ENCODE data around the gene JMJD8. TPM values are rescaled to one million over a fixed set of nuclear protein-coding genes. Genes with fewer than 3 reads are reported as not detected.

Gene JMJD8
- total and polyA plus RNA-seq, 7 experiments from 2014 or later: 26.8 to 62.1 (median 43.2) TPM

DNA sequence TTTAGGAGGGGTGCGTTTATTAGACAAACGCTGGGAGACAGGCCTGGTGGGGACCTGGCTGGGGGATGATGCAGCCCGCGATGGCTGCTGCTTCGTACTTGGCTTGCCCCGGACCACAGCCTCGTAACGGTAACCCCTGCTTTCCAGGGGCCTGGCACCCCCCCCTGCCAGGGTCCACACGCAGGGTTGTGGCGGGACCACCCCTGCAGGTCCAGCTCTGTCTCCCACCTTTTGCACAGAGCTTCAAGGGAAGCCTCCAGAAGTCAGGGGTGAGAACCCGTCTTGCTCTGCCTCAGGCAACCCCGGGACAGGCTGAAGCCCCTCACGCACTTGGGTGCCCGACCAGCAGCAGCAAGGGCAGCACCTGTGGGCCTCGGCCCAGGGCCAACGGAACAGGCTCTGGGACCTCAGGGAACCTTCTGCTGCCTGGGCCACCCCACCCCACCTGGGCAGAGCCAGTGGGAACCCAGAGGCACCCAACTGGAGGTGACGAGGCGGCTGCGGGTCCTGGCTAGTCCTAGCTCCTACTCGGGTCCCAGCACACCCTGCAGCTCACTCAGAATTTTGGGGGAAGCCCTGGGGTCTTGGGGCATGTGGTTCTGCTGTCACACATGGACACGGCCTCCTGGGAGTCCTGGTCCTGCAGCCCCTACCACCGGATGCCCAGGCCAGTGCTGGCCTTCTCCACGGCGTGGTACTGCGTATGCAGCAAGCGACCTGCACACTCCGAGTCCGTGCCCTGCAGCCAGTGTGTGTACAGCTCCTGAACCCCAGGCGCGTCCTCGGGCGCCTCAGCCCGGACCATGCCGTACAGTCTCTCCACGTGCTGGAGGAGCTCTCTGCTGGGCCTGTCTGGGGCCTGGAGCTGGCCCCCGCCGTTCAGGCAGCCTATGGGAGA, 45.9 kb upstream of the JMJD8 start:
- H3K4me3 Mint-ChIP-seq: peak overlapping the region in 2 of 10 donors; percentile 16 to 44
- intact Hi-C loops (cut with micrococcal nuclease): loop anchor here in 1 of 2 donors (5.0 kb wide), 1 partner anchor 593 kb away; the partner anchor contains the start of gene NPRL3
- CTCF ChIA-PET: interaction anchor here (0.5 to 1.4 kb wide), 3 partner anchors 10 to 20 kb away, joined by 3 read pairs; partner anchors contain the start of gene CIAO3
- H3K4me3 ChIP-seq (ENCODE audit: low read length): no peak overlapping the region
- H3K27ac ChIP-seq (ENCODE audit: low read depth, low read length): no peak overlapping the region
- no peaks in the 10 kb centered on the region for H3K9me3 ChIP-seq (ENCODE audit: control insufficient read depth in 2 of 3, low read length in 3 of 3)
- POLR2A ChIA-PET: interaction anchor here (0.5 to 3.8 kb wide), 4 partner anchors 9 to 53 kb away, joined by 3 to 11 read pairs (median 4); partner anchors contain the start of gene ANTKMT
- no peaks in the 10 kb centered on the region for H3K36me3 Mint-ChIP-seq
- peaks cover 0 to 28% (median 4%) of the 10 kb centered on the region in 3 experiments for H3K36me3 ChIP-seq (ENCODE audit: control insufficient read depth in 2 of 3, insufficient read depth in 3 of 3, low read length in 3 of 3)
- peaks cover 0 to under 1% (median 0%) of the 10 kb centered on the region in 7 donors for H3K4me1 Mint-ChIP-seq
- no peaks in the 10 kb centered on the region for H3K27me3 ChIP-seq (ENCODE audit: control insufficient read depth in 2 of 2, insufficient read depth in 2 of 2, low read length in 2 of 2)
- ATAC-seq (no peak), DNase-seq (no peak)
- H3K4me1 ChIP-seq (ENCODE audit: control insufficient read depth in 2 of 2, insufficient read depth in 2 of 2, low read length in 2 of 2): peaks cover 0 to 12% of the 10 kb centered on the region in 2 donors
- peaks cover 0 to 6% (median 0%) of the 10 kb centered on the region in 5 donors for H3K27me3 Mint-ChIP-seq
- no peaks in the 10 kb centered on the region for H3K9me3 Mint-ChIP-seq
- no peak overlapping the region for H3K27ac Mint-ChIP-seq

DNA sequence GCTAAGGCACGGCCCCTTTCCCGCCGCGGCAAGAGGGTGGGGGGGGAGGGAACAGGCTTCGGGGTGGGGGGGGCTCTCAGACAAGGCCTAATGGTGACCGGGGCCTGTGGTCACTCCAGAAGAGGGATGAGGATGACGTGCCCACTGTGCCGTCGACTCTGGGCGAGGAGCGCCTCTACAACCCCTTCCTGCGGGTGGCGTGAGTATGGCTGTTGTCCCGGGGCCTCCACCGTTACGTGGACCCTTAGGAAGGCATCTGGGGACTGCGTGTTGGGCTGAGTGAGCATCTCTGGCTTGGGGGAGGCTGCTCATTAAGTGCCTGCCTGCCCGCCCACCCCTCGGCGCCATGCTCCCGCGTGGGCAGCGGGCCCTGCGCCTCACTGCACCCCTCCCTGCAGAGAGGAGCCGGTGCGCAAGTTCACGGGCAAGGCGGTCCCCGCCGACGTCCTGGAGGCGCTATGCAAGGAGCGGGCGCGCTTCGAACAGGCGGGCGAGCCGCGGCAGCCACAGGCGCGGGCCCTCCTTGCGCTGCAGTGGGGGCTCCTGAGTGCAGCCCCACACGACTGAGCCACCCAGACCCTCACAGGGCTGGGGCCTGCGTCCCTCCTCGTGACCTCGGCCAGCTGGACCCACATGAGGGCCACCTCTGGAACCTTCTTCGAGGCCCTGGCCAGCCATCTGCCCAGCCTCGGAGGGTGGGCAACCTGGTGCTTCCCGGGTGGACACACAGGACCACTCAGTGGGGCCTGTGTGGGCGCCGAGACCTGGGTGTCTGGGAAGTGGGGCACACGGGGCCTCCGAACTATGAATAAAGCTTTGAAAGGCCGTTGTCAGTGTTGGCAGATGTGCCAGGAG, 45.0 kb upstream of the JMJD8 start:
- Histone ChIP-seq H3K9me3 (ENCODE audit: control insufficient read depth in 2 of 3, low read length in 3 of 3) (no peaks in the 10 kb centered on the region), H3K4me3 (ENCODE audit: low read length) (no peak overlapping the region), H3K36me3 (ENCODE audit: control insufficient read depth in 2 of 3, insufficient read depth in 3 of 3, low read length in 3 of 3) (peaks cover 0 to 20% (median 1%) of the 10 kb centered on the region in 3 experiments), H3K27ac (ENCODE audit: low read depth, low read length) (no peak overlapping the region), H3K4me1 (ENCODE audit: control insufficient read depth in 2 of 2, insufficient read depth in 2 of 2, low read length in 2 of 2) (peaks cover 0 to 12% of the 10 kb centered on the region in 2 donors), H3K27me3 (ENCODE audit: control insufficient read depth in 2 of 2, insufficient read depth in 2 of 2, low read length in 2 of 2) (no peaks in the 10 kb centered on the region)
- no peaks in the 10 kb centered on the region for H3K36me3 Mint-ChIP-seq
- no peaks in the 10 kb centered on the region for H3K4me1 Mint-ChIP-seq
- ATAC-seq: no peak
- intact Hi-C loops (cut with micrococcal nuclease): loop anchor here in 1 of 2 donors (1.0 to 5.0 kb wide), 3 partner anchors 12 to 592 kb away; partner anchors contain the start of gene NPRL3
- peaks cover 0 to 6% (median 0%) of the 10 kb centered on the region in 5 donors for H3K27me3 Mint-ChIP-seq
- ChIA-PET CTCF (no interaction called here), POLR2A (interaction anchor here (0.5 to 3.8 kb wide), 5 partner anchors 8 to 52 kb away, joined by 3 to 11 read pairs (median 3); partner anchors contain the start of gene ANTKMT)
- peak overlapping the region in 4 of 10 donors; percentile 25 to 87 (median 43) for H3K4me3 Mint-ChIP-seq
- H3K9me3 Mint-ChIP-seq: no peaks in the 10 kb centered on the region
- no peak for DNase-seq
- no peak overlapping the region for H3K27ac Mint-ChIP-seq

DNA sequence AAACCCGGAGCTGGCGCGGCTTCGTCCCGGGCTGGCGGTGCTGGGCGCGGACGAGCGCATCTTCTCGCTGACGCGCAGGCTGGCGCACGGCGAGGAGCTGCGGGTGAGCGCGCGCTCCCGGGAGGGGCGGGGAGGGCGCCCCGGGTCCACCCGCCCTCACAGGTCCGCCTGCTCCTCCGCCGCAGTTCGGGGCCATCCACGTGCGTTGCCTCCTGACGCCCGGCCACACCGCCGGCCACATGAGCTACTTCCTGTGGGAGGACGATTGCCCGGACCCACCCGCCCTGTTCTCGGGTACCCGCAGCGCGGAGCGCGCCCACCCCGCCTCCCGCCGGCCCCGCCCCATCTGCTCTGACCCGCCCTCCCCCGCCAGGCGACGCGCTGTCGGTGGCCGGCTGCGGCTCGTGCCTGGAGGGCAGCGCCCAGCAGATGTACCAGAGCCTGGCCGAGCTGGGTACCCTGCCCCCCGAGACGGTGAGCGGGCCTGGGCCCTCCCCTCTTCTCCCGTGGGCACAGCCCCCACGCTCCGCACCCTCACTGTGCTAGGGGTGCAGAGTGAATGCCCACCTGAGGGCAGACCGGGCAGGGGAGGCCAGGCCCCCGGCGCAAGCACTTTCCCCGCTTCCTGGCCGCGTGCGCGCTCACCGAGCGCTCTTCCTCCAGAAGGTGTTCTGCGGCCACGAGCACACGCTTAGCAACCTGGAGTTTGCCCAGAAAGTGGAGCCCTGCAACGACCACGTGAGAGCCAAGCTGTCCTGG, 44.2 kb upstream of the JMJD8 start:
- DNase-seq (peak in 7 of 9 donors; percentile 46 to 64 (median 55)), ATAC-seq (peak; percentile 85)
- H3K4me3 Mint-ChIP-seq: peak overlapping the region in 5 of 10 donors; percentile 25 to 87 (median 42)
- no peak overlapping the region for H3K27ac Mint-ChIP-seq
- H3K4me1 Mint-ChIP-seq: no peaks in the 10 kb centered on the region
- Histone ChIP-seq H3K4me1 (ENCODE audit: control insufficient read depth in 2 of 2, insufficient read depth in 2 of 2, low read length in 2 of 2) (peaks cover 0 to 12% of the 10 kb centered on the region in 2 donors), H3K4me3 (ENCODE audit: low read length) (peak overlapping the region; percentile 39), H3K27me3 (ENCODE audit: control insufficient read depth in 2 of 2, insufficient read depth in 2 of 2, low read length in 2 of 2) (no peaks in the 10 kb centered on the region), H3K36me3 (ENCODE audit: control insufficient read depth in 2 of 3, insufficient read depth in 3 of 3, low read length in 3 of 3) (peaks cover 0 to 11% (median 0%) of the 10 kb centered on the region in 3 experiments), H3K9me3 (ENCODE audit: control insufficient read depth in 2 of 3, low read length in 3 of 3) (no peaks in the 10 kb centered on the region), H3K27ac (ENCODE audit: low read depth, low read length) (peak overlapping the region; percentile 21)
- intact Hi-C loops (cut with micrococcal nuclease): loop anchor here in 1 of 2 donors (1.0 to 5.0 kb wide), 3 partner anchors 13 to 591 kb away; partner anchors contain the start of gene NPRL3
- no peaks in the 10 kb centered on the region for H3K9me3 Mint-ChIP-seq
- CTCF ChIA-PET: interaction anchor here (0.6 to 1.3 kb wide), 2 partner anchors 15 to 16 kb away, joined by 4 to 6 read pairs; no protein-coding TSS in a partner anchor
- H3K36me3 Mint-ChIP-seq: no peaks in the 10 kb centered on the region
- peaks cover 0 to 6% (median 0%) of the 10 kb centered on the region in 5 donors for H3K27me3 Mint-ChIP-seq
- POLR2A ChIA-PET: interaction anchor here (0.7 to 1.7 kb wide), 4 partner anchors 9 to 33 kb away, joined by 3 to 7 read pairs (median 5); partner anchors contain the start of gene CIAO3

DNA sequence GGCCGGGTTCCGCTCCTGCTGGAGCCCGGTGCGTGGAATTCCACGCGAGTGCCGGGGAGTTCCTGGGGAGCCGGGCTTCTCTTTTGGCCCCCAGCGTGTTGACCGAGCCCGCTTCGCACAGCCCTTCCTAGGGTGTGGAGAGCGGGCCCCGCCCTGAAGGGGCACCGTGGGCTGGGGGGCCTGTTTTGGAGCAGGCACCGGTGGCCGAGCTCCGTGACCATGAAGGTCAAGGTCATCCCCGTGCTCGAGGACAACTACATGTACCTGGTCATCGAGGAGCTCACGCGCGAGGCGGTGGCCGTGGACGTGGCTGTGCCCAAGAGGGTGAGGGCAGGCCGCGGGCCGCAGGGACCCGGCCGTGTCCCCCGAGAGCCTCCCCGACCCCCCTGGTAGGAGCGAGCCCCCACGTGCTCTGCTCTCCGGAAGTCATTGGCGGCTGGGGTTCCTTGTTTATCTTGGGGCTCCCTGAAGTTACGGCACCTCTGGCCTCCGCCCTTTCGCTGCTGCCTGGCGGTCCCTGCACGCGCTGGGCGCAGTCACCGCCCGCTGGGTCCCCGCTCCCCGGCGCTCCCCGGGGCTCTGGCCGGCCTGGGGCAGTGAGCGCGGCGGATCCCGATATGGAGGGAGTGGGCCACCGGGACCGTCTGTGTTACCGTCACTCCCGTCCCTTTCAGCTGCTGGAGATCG, 43.3 kb upstream of the JMJD8 start:
- intact Hi-C loops (cut with micrococcal nuclease): loop anchor here (1.0 to 5.0 kb wide), 3 partner anchors 12 to 590 kb away; partner anchors contain the start of genes CIAO3 (in 1 of the 2), METRN (in 1 of the 2) and NPRL3 (in 1 of the 2)
- no peak overlapping the region for H3K27ac Mint-ChIP-seq
- peaks cover 0 to 6% (median 0%) of the 10 kb centered on the region in 5 donors for H3K27me3 Mint-ChIP-seq
- CTCF ChIA-PET: interaction anchor here (0.6 to 1.3 kb wide), 2 partner anchors 15 to 68 kb away, joined by 3 to 6 read pairs; no protein-coding TSS in a partner anchor
- Histone ChIP-seq H3K4me1 (ENCODE audit: control insufficient read depth in 2 of 2, insufficient read depth in 2 of 2, low read length in 2 of 2) (peaks cover 0 to 12% of the 10 kb centered on the region in 2 donors), H3K27ac (ENCODE audit: low read depth, low read length) (peak overlapping the region; percentile 61), H3K27me3 (ENCODE audit: control insufficient read depth in 2 of 2, insufficient read depth in 2 of 2, low read length in 2 of 2) (no peaks in the 10 kb centered on the region), H3K4me3 (ENCODE audit: low read length) (peak overlapping the region; percentile 65), H3K9me3 (ENCODE audit: control insufficient read depth in 2 of 3, low read length in 3 of 3) (no peaks in the 10 kb centered on the region), H3K36me3 (ENCODE audit: control insufficient read depth in 2 of 3, insufficient read depth in 3 of 3, low read length in 3 of 3) (peaks cover 0 to 3% (median 0%) of the 10 kb centered on the region in 3 experiments)
- peaks cover 0 to 6% (median 4%) of the 10 kb centered on the region in 7 donors for H3K4me1 Mint-ChIP-seq
- no peaks in the 10 kb centered on the region for H3K36me3 Mint-ChIP-seq
- H3K4me3 Mint-ChIP-seq: peak overlapping the region in 8 of 10 donors; percentile 33 to 87 (median 50)
- ATAC-seq (peak; percentile 19), DNase-seq (peak in 1 of 9 donors; percentile 42)
- POLR2A ChIA-PET: interaction anchor here (0.5 to 1.7 kb wide), 7 partner anchors 8 to 882 kb away, joined by 3 to 5 read pairs (median 3); partner anchors contain the start of genes CIAO3 and WDR24
- no peaks in the 10 kb centered on the region for H3K9me3 Mint-ChIP-seq

Data from naive thymus-derived CD4-positive, alpha-beta T cell (primary cell).